ENCODE data around the gene MUC22.
"Not testable (repeated sequence)": the region's sequence is repeated elsewhere in the genome, so short reads cannot be mapped to it uniquely, and the experiment has no call there.

MUC22 gene

GRCh38 chr6:31000067-31000860 lies 10.0 kb upstream of the MUC22 start:
- not testable (repeated sequence) for DNase-seq

- DNase-seq: no peak
These were observed 8.9 kb upstream of the MUC22 start for GRCh38 chr6:31001281-31001888.

- DNase-seq: no peak
These were observed 7.8 kb upstream of the MUC22 start for GRCh38 chr6:31002471-31002870.

GRCh38 chr6:31004794-31005193 lies 5.5 kb upstream of the MUC22 start:
- DNase-seq: no peak

- DNase-seq: no peak
These were observed 4.8 kb upstream of the MUC22 start for GRCh38 chr6:31005249-31006020.

- DNase-seq: no peak
These were observed 2.6 kb upstream of the MUC22 start for GRCh38 chr6:31007694-31008093.

GRCh38 chr6:31008165-31008564 lies 2.1 kb upstream of the MUC22 start:
- DNase-seq: no peak

- DNase-seq: no peak
These were observed 543 bp upstream of the MUC22 start for GRCh38 chr6:31009731-31010130.

GRCh38 chr6:31011153-31011552 lies 879 bp downstream of the MUC22 start:
- no peak for DNase-seq

GRCh38 chr6:31016659-31017299 lies 6.5 kb downstream of the MUC22 start:
- DNase-seq: no peak

- not testable (repeated sequence) for DNase-seq
These were observed 7.2 kb downstream of the MUC22 start for GRCh38 chr6:31017436-31017835.

GRCh38 chr6:31020057-31020456 lies 9.8 kb downstream of the MUC22 start:
- no peak for DNase-seq

GRCh38 chr6:31020631-31021255 lies 10.5 kb downstream of the MUC22 start:
- DNase-seq: not testable (repeated sequence)

GRCh38 chr6:31021705-31022531 lies 11.6 kb downstream of the MUC22 start:
- DNase-seq: not testable (repeated sequence)

GRCh38 chr6:31025595-31025994 lies 15.3 kb downstream of the MUC22 start:
- DNase-seq: no peak

GRCh38 chr6:31031095-31031494 lies 20.8 kb downstream of the MUC22 start:
- no peak for DNase-seq

- no peak for DNase-seq
These were observed 22.8 kb downstream of the MUC22 start for GRCh38 chr6:31033075-31033474.

GRCh38 chr6:31035862-31036497 lies 25.7 kb downstream of the MUC22 start:
- DNase-seq: no peak

- no peak for DNase-seq
These were observed 26.9 kb downstream of the MUC22 start for GRCh38 chr6:31037169-31037568.

- no peak for DNase-seq
These were observed 27.4 kb downstream of the MUC22 start for GRCh38 chr6:31037682-31038081.

GRCh38 chr6:31038559-31038958 lies 28.3 kb downstream of the MUC22 start:
- DNase-seq: no peak
